Gastroesophageal sphincter (tissue), 3 donors: ENCODE measurements around the gene ZFP36.

Experiments used
- CTCF ChIP-seq, 4 experiments: fragments of 200-600 bp in 2 of 4; fragments of 450-650 bp in 2 of 4; sonication (generic) in 1 of 4; IDR thresholded peaks; one replicate each; pipeline ENCODE4 v1.5.1; 2017 to 2019; ENCODE audit warnings: antibody characterized with exemption in 4 of 4, mild to moderate bottlenecking in 2 of 4, moderate library complexity in 2 of 4
- EP300 ChIP-seq: sonication (generic); formaldehyde crosslinking; IDR thresholded peaks from one replicate; pipeline ENCODE4 v1.6.1; 2017; ENCODE audit warnings: antibody characterized with exemption, mild to moderate bottlenecking

- no peak for TF ChIP-seq CTCF (IDR thresholded peaks at IDR 0.05)
- no peak for TF ChIP-seq EP300
Measured at GRCh38 chr19:39434123-39435076, 27.8 kb downstream of the ZFP36 start.
